Activated effector memory CD4-positive, alpha-beta T cell treated with Interleukin-2 at 50 U/mL for 16 hours (primary cell): ENCODE data around the gene NTM.
"Not testable (repeated sequence)": the region's sequence is repeated elsewhere in the genome, so short reads cannot be mapped to it uniquely, and the experiment has no call there.

Source experiments
- DNase-seq: peaks from one replicate; pipeline ENCODE4 v3.0.0-alpha.2; 2020

Gene NTM

GRCh38 chr11:132311703-132312102, 941.3 kb downstream of the NTM start:
- DNase-seq: no peak

DNA sequence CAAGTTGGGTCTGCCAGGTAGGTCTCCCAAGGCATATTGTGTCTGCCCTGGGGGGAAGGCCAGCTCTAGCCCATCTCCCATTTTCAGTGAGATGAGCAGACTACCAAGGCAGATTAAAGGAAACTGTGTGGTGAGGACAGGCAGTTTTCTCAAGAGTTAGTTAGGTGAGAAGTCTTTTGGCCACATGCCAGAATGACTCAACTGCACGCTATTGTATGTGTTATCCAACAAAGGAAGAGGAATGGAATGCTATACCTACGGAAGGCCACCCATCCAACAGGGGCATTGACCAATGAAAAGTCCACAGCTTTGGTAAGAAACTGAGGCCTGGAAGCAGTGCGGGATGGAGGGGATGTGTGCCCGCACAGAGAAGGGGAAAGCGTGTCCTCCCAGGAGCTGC, 941.7 kb downstream of the NTM start:
- no peak for DNase-seq

DNA sequence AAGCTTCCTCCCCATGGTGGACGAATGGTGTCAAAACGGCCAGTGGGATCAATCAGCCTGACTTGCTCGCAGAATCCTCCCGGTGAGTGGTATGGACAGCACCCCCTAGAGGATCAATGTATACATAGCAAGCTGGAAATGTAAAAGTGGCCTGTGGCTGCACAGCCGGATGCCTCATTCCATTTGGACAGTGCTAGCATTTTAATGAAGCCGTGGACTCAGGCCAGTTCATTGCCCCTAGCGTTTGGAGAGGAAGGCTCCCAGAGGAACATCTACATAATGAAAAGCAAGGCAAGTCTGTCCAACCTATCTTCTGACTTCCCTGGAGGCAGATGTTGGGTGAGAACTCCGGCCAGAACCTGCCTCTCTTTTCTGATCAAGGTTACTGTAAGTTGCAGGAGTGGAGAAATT, 942.3 kb downstream of the NTM start:
- no peak for DNase-seq

- no peak for DNase-seq
Observed at GRCh38 chr11:132314911-132315455, 944.6 kb downstream of the NTM start.

DNA sequence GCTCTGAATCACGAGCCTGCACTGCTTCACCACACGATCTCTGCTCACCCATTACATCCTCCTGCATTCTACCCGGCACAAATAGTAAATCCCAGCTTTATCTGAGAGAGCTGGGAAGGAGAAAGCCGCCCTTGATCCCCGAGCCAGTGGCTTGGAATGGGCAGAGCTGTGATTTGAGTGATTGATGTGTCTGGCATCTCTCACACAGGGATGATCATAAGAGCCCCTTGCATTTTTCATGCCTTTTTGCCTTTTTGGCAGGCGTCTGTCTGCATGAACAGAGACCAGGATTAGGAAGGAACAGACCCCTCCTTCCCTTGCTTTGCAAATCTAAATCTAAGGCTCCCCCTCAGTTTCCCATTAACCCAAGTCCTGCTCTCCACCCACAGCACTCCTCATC, 945.3 kb downstream of the NTM start:
- no peak for DNase-seq

DNA sequence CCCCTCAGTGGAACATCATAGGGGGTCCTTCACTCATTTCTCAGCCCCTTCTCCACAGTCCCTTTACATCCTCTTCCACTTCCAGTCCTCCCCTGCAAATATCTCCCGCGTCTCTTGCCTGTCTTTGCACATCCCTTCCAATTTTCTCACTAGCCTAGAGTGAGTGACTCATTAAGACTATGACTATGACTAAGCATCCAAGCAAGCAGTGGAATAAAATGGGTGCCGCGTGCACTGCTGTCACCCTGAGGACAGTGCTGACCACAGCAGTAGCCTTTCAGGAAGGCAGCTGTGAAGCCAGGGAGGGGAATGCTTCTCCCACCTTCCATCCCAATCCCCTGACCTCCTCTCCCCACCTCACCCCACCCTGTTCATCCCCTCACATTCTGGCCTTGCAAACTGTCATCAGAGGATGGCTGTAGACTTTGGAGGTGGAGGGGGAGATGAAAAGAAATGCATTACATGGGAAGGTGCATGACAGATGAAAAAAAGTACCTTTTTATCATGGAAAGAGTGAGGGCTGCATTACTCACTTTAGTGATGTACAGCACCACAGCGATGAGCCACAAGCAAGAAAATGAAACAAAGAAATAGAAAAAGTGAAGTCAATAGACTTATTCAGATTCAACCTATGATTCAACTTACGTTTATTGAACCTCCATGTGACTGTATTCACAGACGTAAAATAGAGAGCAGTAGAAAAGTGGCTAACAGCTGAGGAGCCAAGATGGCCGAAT, 948.2 kb downstream of the NTM start:
- DNase-seq: no peak

GRCh38 chr11:132319419-132319818, 949.0 kb downstream of the NTM start:
- not testable (repeated sequence) for DNase-seq

- DNase-seq: no peak
Observed at GRCh38 chr11:132330515-132330914, 960.1 kb downstream of the NTM start.

- DNase-seq: no peak
Observed at GRCh38 chr11:132332521-132332920, 962.1 kb downstream of the NTM start.

- DNase-seq: no peak
Observed at GRCh38 chr11:132334769-132335280, 964.4 kb downstream of the NTM start.

DNA sequence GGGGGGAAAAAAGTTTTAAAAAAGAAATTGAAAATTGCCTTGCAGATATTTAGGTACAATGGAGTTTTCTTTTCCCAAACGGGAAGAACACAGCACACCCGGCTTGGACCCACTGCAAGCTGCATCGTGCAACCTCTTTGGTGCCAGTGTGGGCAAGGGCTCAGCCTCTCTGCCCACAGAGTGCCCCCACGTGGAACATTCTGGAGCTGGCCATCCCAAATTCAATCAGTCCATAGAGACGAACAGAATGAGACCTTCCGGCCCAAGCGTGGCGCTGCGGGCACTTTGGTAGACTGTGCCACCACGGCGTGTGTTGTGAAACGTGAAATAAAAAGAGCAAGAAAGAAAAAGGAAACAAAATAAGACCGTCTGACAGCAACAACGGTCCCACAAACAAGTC, 964.9 kb downstream of the NTM start:
- DNase-seq: no peak

- no peak for DNase-seq
Observed at GRCh38 chr11:132336781-132337535, 966.5 kb downstream of the NTM start.

DNA sequence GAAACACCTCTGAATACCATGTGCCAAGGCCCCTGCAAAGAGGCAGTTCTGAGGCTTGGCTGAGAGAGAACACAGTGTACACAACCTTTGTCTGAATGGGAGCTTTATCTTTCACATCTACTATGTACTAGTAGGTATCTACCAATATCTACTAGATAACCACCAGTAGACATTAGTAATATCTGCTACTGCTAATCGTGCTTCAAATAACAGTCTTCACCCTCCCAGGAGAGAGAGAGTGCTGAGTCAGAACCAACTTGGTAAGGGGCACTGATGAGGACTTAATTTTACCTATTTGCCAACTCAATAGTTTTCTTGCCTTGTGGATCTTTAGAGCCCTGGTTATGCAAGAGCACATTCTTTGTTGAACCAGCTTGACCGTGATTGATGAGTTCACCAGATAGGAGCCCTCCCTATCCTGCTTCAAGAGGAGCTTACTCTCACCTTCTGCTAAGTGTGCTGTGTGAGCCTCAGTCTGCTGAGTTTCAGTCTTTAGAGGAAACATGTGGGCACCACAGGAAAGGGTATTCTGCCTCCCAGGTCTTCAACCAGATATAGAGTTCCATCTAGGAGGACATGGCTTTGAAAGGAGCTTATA, 967.5 kb downstream of the NTM start:
- DNase-seq: no peak

DNA sequence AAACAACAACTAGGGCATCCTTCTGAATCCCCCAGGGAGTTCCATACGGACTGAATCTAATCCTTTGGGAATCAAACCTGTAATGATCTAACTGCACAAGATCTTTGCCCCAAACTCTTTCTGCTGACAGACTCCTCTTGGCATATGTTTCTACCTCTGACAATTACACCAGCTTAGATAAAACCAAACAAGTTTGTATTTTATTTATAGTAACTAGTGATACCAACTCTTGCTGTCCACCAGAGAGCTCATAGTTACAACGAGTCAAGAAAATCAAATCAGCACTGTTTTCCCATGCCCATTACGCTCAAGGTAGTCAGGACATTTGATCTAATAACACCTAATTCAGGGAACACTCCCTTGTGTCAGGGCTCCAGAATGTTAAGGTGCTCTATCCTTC, 972.0 kb downstream of the NTM start:
- DNase-seq: no peak

- no peak for DNase-seq
Observed at GRCh38 chr11:132343445-132344175, 973.2 kb downstream of the NTM start.

GRCh38 chr11:132346558-132347148, 976.2 kb downstream of the NTM start:
- DNase-seq: no peak

GRCh38 chr11:132347156-132348090, 977.0 kb downstream of the NTM start:
- DNase-seq: no peak

DNA sequence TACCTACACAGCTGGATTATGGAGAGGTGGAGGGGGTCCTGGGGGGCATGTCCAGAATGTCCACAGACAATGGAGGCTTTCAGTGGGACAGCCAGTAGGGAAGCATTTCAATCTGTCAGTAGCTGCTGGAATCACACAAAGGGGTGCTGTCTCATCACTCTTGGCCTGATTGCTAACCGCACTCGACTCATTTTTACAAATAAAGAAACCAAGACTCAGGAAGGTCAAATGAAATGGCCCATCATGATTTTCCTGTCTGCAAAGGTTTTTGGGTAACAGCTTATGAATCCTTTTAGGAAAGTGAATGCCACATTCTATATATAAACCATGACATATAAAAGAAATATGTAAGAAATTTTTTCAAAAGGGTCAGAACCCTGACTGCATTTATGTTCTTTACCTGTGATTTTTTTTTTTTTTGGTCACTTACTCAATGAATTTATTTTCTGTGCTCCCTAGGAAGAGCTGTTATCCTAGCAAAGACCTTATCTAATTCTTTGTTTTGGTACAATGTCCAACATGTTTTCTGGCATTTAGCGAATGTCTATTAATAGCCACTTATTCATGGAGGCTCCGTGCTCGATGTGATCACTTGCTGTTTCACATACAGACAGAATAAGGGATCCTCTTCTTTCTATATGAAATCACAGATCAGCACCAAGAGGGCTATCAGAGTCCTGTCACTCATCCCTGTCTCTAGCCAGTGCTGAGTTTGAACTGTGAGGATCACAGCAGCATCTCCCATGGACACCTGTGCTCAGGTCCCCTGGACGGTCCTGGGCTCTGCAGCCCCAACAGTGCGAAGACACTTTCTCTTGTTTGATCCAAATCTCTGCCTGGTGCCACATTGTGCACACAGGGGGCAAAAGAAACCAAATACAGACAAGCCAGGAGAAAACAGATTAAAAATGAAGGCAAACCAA, 979.7 kb downstream of the NTM start:
- no peak for DNase-seq

DNA sequence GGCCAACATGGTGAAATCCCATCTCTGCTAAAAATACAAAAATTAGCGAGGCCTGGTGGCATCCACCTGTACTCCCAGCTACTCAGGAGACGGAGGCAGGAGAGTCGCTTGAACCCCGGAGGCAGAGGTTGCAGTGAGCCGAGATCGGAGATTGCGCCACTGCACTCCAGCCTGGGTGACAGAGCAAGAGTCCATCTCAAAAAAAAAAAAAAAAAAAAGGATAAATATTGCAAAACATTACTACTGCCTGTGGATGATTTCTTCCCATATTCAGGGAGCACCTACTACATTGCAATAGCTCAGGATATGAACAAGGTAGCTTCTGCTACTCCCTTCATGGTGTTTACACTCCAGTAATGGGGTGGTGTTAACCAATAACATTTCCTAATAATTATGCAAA, 980.6 kb downstream of the NTM start:
- DNase-seq: no peak

GRCh38 chr11:132352497-132352896, 982.1 kb downstream of the NTM start:
- DNase-seq: no peak
